ENCODE measurements around the gene PNN. TPM values are rescaled to one million over a fixed set of nuclear protein-coding genes. Genes with fewer than 3 reads are reported as not detected.

The PNN gene
- total RNA-seq: 11.6 and 16.5 TPM in 2 replicates

DNA sequence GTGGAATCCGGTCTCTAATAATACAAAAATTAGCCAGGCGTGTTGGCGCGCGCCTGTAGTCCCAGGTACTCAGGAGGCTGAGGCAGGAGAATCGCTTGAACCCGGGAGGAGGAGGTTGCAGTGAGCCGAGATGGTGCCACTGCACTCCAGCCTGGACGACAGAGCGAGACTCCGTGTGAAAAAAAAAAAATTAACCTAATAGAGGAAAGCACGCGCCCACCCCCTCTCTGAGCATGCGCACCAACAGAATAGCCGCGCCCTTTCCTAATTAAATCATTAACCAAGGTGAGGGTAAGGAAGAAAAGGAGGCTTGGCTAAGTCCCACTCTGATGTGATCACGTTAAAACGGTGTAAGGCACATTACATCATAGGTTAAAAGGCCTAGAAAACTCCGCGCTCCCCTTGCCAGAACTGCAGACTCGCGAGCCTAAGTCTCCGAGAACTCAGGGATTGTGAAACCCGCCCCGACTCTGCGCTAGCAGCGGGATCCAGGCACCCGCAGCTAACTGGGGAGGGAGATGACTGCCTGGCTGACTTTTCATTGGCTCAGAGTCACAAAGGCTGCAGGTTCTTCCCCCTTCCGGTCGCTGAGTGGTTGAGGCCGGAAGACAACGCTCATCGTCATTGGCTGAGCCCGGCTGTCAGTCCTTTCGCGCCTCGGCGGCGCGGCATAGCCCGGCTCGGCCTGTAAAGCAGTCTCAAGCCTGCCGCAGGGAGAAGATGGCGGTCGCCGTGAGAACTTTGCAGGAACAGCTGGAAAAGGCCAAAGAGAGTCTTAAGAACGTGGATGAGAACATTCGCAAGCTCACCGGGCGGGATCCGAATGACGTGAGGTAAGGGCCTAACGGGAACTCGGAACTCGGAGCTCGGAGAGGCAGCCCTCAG is at the start of gene PNN:
Gene PNN, plus strand, starts transcription at position 695 of the 885 bp plus-strand sequence. Its CDS starts 26 bp downstream, at position 721.

Other genes starting within 250 kb of the PNN start
- 139 and 147 TPM in 2 replicates for gene SEC23A, start 72.0 kb upstream of the PNN start, total RNA-seq
- gene GEMIN2, start 60.9 kb upstream of the PNN start, total RNA-seq: 16.1 and 21.0 TPM in 2 replicates
- gene TRAPPC6B, start 4.9 kb upstream of the PNN start, total RNA-seq: 14.1 and 18.8 TPM in 2 replicates
- 11.6 and 13.5 TPM in 2 replicates for gene MIA2, start 58.7 kb downstream of the PNN start, total RNA-seq